ENCODE measurements around the gene ARL3. TPM values are rescaled to one million over a fixed set of nuclear protein-coding genes. Genes with fewer than 3 reads are reported as not detected.

ARL3 gene
- total and polyA plus RNA-seq, 2 experiments from 2014 or later, result 8.5 to 22.6 TPM

DNA sequence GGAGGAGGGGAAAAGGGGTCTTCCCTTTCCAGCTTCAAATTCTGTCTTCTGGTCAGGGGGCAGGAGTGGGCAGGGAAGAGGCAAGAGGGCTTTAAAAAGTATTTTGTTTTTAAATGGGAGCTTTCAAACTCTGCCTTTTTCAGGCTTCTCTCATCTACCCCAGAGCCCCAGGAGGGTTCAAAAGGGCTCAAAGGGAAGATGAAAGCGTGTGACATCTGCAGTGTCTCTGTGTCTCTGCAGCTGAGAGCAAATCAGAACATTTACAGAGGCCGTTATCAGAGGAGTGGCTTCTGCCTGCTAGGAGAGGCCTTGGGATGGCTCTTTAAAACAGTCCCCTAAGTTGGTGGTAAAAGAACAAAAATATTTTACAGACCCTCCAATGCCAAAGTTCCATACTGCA is 39.6 kb downstream of the ARL3 start:
- H3K4me1 ChIP-seq (ENCODE audit: insufficient read depth), result peaks cover 77% of the 10 kb centered on the region

More for the DNA sequence above, 39.6 kb downstream of the ARL3 start:
- Mint-ChIP-seq H3K4me3 (peak overlapping the region; percentile 13; the same call in 2 of the 3 replicates), H3K9me3 (no peaks in the 10 kb centered on the region), H3K27ac (no peak overlapping the region), H3K36me3 (ENCODE audit: low read depth) (no peaks in the 10 kb centered on the region; the same call in 2 of the 3 replicates), H3K4me1 (peaks cover 84% of the 10 kb centered on the region), H3K27me3 (ENCODE audit: insufficient read depth, low read depth, poor library complexity) (peaks cover 21% of the 10 kb centered on the region)
- Histone ChIP-seq H3K36me3 (ENCODE audit: insufficient read depth) (no peaks in the 10 kb centered on the region), H3K27ac (ENCODE audit: low read depth) (0 out of 2 replicates have a peak overlapping the region, but pooled peaks have one; percentile 50), H3K27me3 (ENCODE audit: insufficient read depth) (no peaks in the 10 kb centered on the region), H3K4me3 (peak overlapping the region; percentile 40; the same call in 1 of the 2 replicates), H3K9me2 (ENCODE audit: insufficient read depth) (no peaks in the 10 kb centered on the region), H2AFZ (no peak overlapping the region), H3F3A (replicated peaks; ENCODE audit: low read depth) (peaks cover 32% of the 10 kb centered on the region), H3K4me2 (peak overlapping the region; percentile 46), H3K79me2 (replicated peaks; ENCODE audit: insufficient read depth) (no peaks in the 10 kb centered on the region), H4K20me1 (replicated peaks; ENCODE audit: insufficient read depth) (no peaks in the 10 kb centered on the region; the same call in 1 of the 2 replicates)
- ATAC-seq (no peak), DNase-seq (ENCODE audit: low spot score) (no peak)
- TF ChIP-seq STAT1 (IDR thresholded peaks at IDR 0.05; ENCODE audit: unreplicated experiment), result no peak
- TF ChIP-seq JUNB (IDR thresholded peaks at IDR 0.05; ENCODE audit: unreplicated experiment), result no peak
- no peak for TF ChIP-seq ZNF114 (CRISPR knock-in tag; IDR thresholded peaks at IDR 0.05)
- TF ChIP-seq, protein P1, sequence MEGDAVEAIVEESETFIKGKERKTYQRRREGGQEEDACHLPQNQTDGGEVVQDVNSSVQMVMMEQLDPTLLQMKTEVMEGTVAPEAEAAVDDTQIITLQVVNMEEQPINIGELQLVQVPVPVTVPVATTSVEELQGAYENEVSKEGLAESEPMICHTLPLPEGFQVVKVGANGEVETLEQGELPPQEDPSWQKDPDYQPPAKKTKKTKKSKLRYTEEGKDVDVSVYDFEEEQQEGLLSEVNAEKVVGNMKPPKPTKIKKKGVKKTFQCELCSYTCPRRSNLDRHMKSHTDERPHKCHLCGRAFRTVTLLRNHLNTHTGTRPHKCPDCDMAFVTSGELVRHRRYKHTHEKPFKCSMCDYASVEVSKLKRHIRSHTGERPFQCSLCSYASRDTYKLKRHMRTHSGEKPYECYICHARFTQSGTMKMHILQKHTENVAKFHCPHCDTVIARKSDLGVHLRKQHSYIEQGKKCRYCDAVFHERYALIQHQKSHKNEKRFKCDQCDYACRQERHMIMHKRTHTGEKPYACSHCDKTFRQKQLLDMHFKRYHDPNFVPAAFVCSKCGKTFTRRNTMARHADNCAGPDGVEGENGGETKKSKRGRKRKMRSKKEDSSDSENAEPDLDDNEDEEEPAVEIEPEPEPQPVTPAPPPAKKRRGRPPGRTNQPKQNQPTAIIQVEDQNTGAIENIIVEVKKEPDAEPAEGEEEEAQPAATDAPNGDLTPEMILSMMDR (conservative IDR thresholded peaks at IDR 0.05; ENCODE audit: low read depth in 2 of 2), result no peak
- TF ChIP-seq ZNF331 (CRISPR knock-in tag; IDR thresholded peaks at IDR 0.05; ENCODE audit: low read depth), result no peak
- no peak for TF ChIP-seq NANOG (IDR thresholded peaks at IDR 0.05; ENCODE audit: borderline replicate concordance)
- TF ChIP-seq, protein P2, sequence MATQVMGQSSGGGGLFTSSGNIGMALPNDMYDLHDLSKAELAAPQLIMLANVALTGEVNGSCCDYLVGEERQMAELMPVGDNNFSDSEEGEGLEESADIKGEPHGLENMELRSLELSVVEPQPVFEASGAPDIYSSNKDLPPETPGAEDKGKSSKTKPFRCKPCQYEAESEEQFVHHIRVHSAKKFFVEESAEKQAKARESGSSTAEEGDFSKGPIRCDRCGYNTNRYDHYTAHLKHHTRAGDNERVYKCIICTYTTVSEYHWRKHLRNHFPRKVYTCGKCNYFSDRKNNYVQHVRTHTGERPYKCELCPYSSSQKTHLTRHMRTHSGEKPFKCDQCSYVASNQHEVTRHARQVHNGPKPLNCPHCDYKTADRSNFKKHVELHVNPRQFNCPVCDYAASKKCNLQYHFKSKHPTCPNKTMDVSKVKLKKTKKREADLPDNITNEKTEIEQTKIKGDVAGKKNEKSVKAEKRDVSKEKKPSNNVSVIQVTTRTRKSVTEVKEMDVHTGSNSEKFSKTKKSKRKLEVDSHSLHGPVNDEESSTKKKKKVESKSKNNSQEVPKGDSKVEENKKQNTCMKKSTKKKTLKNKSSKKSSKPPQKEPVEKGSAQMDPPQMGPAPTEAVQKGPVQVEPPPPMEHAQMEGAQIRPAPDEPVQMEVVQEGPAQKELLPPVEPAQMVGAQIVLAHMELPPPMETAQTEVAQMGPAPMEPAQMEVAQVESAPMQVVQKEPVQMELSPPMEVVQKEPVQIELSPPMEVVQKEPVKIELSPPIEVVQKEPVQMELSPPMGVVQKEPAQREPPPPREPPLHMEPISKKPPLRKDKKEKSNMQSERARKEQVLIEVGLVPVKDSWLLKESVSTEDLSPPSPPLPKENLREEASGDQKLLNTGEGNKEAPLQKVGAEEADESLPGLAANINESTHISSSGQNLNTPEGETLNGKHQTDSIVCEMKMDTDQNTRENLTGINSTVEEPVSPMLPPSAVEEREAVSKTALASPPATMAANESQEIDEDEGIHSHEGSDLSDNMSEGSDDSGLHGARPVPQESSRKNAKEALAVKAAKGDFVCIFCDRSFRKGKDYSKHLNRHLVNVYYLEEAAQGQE (IDR thresholded peaks at IDR 0.05; ENCODE audit: unreplicated experiment), result no peak
- TF ChIP-seq POLR2AphosphoS5 (IDR thresholded peaks at IDR 0.05; ENCODE audit: low read depth), result no peak
- TF ChIP-seq EZH2phosphoT487 (IDR thresholded peaks at IDR 0.05; ENCODE audit: unreplicated experiment), result no peak
- TF ChIP-seq, protein P3, sequence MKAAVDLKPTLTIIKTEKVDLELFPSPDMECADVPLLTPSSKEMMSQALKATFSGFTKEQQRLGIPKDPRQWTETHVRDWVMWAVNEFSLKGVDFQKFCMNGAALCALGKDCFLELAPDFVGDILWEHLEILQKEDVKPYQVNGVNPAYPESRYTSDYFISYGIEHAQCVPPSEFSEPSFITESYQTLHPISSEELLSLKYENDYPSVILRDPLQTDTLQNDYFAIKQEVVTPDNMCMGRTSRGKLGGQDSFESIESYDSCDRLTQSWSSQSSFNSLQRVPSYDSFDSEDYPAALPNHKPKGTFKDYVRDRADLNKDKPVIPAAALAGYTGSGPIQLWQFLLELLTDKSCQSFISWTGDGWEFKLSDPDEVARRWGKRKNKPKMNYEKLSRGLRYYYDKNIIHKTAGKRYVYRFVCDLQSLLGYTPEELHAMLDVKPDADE (IDR thresholded peaks at IDR 0.05), result no peak
- no peak for TF ChIP-seq CREB1 (CRISPR knock-in tag; IDR thresholded peaks at IDR 0.05; ENCODE audit: low read depth)
- no peak for TF ChIP-seq EZH2 (IDR thresholded peaks at IDR 0.05; ENCODE audit: low read depth, unreplicated experiment)
- TF ChIP-seq, protein P4, sequence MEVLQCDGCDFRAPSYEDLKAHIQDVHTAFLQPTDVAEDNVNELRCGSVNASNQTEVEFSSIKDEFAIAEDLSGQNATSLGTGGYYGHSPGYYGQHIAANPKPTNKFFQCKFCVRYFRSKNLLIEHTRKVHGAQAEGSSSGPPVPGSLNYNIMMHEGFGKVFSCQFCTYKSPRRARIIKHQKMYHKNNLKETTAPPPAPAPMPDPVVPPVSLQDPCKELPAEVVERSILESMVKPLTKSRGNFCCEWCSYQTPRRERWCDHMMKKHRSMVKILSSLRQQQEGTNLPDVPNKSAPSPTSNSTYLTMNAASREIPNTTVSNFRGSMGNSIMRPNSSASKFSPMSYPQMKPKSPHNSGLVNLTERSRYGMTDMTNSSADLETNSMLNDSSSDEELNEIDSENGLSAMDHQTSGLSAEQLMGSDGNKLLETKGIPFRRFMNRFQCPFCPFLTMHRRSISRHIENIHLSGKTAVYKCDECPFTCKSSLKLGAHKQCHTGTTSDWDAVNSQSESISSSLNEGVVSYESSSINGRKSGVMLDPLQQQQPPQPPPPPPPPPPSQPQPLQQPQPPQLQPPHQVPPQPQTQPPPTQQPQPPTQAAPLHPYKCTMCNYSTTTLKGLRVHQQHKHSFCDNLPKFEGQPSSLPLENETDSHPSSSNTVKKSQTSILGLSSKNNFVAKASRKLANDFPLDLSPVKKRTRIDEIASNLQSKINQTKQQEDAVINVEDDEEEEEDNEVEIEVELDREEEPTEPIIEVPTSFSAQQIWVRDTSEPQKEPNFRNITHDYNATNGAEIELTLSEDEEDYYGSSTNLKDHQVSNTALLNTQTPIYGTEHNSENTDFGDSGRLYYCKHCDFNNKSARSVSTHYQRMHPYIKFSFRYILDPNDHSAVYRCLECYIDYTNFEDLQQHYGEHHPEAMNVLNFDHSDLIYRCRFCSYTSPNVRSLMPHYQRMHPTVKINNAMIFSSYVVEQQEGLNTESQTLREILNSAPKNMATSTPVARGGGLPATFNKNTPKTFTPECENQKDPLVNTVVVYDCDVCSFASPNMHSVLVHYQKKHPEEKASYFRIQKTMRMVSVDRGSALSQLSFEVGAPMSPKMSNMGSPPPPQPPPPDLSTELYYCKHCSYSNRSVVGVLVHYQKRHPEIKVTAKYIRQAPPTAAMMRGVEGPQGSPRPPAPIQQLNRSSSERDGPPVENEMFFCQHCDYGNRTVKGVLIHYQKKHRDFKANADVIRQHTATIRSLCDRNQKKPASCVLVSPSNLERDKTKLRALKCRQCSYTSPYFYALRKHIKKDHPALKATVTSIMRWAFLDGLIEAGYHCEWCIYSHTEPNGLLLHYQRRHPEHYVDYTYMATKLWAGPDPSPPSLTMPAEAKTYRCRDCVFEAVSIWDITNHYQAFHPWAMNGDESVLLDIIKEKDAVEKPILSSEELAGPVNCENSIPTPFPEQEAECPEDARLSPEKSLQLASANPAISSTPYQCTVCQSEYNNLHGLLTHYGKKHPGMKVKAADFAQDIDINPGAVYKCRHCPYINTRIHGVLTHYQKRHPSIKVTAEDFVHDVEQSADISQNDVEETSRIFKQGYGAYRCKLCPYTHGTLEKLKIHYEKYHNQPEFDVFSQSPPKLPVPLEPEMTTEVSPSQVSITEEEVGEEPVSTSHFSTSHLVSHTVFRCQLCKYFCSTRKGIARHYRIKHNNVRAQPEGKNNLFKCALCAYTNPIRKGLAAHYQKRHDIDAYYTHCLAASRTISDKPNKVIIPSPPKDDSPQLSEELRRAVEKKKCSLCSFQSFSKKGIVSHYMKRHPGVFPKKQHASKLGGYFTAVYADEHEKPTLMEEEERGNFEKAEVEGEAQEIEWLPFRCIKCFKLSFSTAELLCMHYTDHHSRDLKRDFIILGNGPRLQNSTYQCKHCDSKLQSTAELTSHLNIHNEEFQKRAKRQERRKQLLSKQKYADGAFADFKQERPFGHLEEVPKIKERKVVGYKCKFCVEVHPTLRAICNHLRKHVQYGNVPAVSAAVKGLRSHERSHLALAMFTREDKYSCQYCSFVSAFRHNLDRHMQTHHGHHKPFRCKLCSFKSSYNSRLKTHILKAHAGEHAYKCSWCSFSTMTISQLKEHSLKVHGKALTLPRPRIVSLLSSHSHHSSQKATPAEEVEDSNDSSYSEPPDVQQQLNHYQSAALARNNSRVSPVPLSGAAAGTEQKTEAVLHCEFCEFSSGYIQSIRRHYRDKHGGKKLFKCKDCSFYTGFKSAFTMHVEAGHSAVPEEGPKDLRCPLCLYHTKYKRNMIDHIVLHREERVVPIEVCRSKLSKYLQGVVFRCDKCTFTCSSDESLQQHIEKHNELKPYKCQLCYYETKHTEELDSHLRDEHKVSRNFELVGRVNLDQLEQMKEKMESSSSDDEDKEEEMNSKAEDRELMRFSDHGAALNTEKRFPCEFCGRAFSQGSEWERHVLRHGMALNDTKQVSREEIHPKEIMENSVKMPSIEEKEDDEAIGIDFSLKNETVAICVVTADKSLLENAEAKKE (CRISPR knock-in tag; IDR thresholded peaks at IDR 0.05), result no peak
